ENCODE measurements around the gene ARHGAP42. TPM values are rescaled to one million over a fixed set of nuclear protein-coding genes. Genes with fewer than 3 reads are reported as not detected.

ARHGAP42 gene
- total RNA-seq, 4 donors from 2014 or later: 7.6 to 22.2 (median 14.6) TPM

DNA sequence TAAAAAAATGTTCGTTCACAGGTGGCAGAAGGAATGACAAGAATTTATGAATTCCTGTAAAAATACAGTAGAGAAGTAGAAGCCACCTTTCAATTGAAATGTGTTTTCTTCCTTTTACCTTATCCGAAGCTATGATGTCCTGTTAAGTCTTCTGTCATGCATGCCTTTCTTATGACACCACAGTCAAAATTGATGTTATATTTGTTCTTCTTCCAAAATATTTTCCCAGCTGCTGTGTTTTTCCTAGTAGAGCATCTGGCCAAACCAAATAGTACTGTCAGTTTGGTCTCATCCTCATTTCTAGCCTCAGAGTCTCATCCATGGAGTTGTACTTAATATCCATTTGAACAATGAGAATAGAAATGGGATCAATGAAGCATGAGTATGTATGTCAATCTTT lies 236.5 kb downstream of the ARHGAP42 start:
- H3K4me3 ChIP-seq (ENCODE audit: low read depth, poor library complexity, severe bottlenecking): no peak overlapping the region
- WGBS, 2 donors: 57 to 67% methylated on average over 2 of the region's 2 CpGs
- intact Hi-C loops (cut with DNase I; ENCODE audit: low total_unique reads): no loop called here
- DNase-seq (ENCODE audit: low spot score in 2 of 2): no peak
- TF ChIP-seq, protein P1, sequence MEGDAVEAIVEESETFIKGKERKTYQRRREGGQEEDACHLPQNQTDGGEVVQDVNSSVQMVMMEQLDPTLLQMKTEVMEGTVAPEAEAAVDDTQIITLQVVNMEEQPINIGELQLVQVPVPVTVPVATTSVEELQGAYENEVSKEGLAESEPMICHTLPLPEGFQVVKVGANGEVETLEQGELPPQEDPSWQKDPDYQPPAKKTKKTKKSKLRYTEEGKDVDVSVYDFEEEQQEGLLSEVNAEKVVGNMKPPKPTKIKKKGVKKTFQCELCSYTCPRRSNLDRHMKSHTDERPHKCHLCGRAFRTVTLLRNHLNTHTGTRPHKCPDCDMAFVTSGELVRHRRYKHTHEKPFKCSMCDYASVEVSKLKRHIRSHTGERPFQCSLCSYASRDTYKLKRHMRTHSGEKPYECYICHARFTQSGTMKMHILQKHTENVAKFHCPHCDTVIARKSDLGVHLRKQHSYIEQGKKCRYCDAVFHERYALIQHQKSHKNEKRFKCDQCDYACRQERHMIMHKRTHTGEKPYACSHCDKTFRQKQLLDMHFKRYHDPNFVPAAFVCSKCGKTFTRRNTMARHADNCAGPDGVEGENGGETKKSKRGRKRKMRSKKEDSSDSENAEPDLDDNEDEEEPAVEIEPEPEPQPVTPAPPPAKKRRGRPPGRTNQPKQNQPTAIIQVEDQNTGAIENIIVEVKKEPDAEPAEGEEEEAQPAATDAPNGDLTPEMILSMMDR (IDR thresholded peaks at IDR 0.05): no peak
- no peak for TF ChIP-seq POLR2A (IDR thresholded peaks at IDR 0.05)

DNA sequence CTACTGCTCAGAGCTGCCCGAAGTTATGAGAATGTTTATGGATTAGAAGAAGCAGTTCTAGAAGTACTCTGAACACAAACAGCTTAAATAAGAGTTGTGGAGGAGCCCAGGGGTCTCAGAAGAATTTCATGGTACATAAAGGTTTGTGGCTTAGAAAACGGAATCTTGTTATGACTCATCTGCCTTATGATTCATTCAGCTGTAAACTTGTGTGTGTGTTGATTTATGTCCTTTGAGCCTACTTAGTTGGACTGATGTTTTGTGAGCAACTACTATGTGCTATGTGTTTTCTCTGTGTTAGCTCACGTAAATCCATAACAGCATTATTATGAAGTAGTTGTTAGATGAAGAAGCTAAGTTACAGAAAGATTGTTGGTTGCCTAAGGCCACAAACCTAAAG lies 238.8 kb downstream of the ARHGAP42 start:
- TF ChIP-seq POLR2A (IDR thresholded peaks at IDR 0.05): no peak
- TF ChIP-seq, protein P1 (IDR thresholded peaks at IDR 0.05): no peak
- 68% methylated on average over 3 of the region's 3 CpGs for WGBS, 2 donors
- intact Hi-C loops (cut with DNase I; ENCODE audit: low total_unique reads): no loop called here

DNA sequence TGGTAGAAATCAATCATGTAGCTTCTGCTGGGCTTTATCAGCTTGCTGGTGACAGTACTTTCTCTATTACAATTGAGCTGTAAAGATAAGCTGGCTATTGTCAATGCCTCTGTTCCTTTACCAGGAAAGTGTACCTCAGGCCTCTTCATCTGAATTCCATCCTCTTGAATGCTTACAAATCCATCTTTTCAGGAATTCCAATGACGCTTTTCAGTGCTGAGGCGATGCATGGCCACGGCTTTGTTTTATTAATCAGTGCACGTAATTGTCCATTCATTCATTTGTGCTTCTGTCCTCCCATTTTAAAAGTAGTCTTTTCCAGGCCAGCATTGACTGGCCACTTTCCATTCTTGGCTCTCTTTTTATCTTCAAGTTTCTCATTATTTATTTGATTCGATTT lies 240.5 kb downstream of the ARHGAP42 start:
- intact Hi-C loops (cut with DNase I; ENCODE audit: low total_unique reads): no loop called here
- H3K4me3 ChIP-seq (ENCODE audit: low read depth, poor library complexity, severe bottlenecking): no peak overlapping the region
- TF ChIP-seq, protein P1 (IDR thresholded peaks at IDR 0.05): no peak
- no peak for TF ChIP-seq POLR2A (IDR thresholded peaks at IDR 0.05)
- DNase-seq (ENCODE audit: low spot score in 2 of 2): no peak
- 81 to 85% methylated on average over 5 of the region's 5 CpGs for WGBS, 2 donors

More for the DNA sequence above, 238.8 kb downstream of the ARHGAP42 start:
- no peak for DNase-seq (ENCODE audit: low spot score in 2 of 2)
- no peak overlapping the region for H3K4me3 ChIP-seq (ENCODE audit: low read depth, poor library complexity, severe bottlenecking)

DNA sequence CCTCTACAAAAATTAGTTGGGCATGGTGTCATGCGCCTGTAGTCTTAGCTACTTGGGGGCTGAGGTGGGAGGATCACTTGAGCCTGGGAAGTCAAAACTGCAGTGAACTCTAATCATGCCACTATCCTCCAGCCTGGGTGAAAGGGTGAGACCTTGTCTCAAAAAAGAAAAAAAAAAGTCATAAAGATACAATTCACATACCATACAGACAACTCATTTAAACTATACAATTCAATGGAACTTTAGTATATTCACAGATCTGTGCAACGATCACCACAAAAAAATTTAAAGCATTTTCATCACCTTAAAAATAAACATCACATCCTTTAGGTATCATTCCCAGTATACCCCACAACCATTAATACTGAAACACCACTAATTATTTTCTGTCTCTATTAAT lies 241.3 kb downstream of the ARHGAP42 start:
- no peak for DNase-seq (ENCODE audit: low spot score in 2 of 2)
- TF ChIP-seq, protein P1 (IDR thresholded peaks at IDR 0.05): no peak
- TF ChIP-seq POLR2A (IDR thresholded peaks at IDR 0.05): no peak
- intact Hi-C loops (cut with DNase I; ENCODE audit: low total_unique reads): no loop called here
- WGBS, 2 donors: 92 to 96% methylated on average over 2 of the region's 2 CpGs
- H3K4me3 ChIP-seq (ENCODE audit: low read depth, poor library complexity, severe bottlenecking): no peak overlapping the region

DNA sequence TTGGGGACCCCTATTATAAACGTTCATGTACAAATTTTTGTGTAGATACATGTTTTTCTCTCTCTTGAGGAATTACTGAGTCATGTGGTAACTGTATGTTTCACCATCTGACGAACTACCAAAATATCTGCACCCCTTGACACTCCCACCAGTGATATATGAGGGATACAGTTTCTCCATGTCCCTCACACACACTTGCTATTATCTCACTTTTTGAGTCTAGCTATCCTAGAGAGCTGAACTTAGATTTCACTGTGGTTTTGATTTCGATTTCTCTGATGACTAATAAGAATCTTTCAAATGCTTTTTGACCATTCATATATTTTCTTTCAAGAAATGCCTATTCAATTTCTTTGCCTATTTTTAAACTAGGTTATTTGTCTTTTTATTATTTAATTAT lies 242.3 kb downstream of the ARHGAP42 start:
- no peak for TF ChIP-seq POLR2A (IDR thresholded peaks at IDR 0.05)
- TF ChIP-seq, protein P1 (IDR thresholded peaks at IDR 0.05): no peak
- no peak overlapping the region for H3K4me3 ChIP-seq (ENCODE audit: low read depth, poor library complexity, severe bottlenecking)
- 54 to 66% methylated on average over 3 of the region's 3 CpGs for WGBS, 2 donors
- no peak for DNase-seq (ENCODE audit: low spot score in 2 of 2)
- intact Hi-C loops (cut with DNase I; ENCODE audit: low total_unique reads): no loop called here

DNA sequence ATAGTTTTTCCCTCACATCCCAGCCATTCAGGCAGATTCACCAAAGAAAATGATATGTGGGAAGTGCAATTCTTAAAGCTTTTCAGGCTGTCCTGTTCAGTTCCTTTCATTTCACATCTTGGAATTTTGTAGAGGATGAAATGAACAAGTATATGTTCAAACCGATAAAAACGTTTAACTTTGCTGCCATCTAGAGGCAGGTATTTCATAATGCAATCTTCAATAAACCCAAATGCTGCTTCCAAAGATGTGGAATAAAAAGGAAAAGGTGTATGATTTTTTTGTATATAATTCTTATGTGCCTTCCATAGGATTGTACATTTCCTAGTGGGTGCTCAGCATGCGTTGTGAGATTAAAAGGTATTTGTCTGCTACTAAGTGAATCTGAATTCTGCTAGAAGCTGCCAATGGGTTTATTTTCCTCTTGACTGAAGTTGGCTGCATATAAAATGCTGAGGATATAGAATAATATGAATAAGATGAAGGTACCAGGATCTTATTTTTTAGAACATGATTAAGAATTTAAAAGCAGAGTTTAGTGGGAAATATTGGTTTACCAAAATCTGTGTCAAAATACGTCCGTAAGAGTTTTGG lies 243.2 kb downstream of the ARHGAP42 start:
- WGBS, 2 donors: 37 to 39% methylated on average over 5 of the region's 5 CpGs
- intact Hi-C loops (cut with DNase I; ENCODE audit: low total_unique reads): loop anchor here (5.0 kb wide), 1 partner anchor 353 kb away; no protein-coding TSS in a partner anchor
- DNase-seq (ENCODE audit: low spot score in 2 of 2): no peak
- TF ChIP-seq POLR2A (IDR thresholded peaks at IDR 0.05): no peak
- TF ChIP-seq, protein P1 (IDR thresholded peaks at IDR 0.05): no peak
- H3K4me3 ChIP-seq (ENCODE audit: low read depth, poor library complexity, severe bottlenecking): no peak overlapping the region
